ENCODE data around the gene ZNF768. TPM values are rescaled to one million over a fixed set of nuclear protein-coding genes. Genes with fewer than 3 reads are reported as not detected.

Gene ZNF768
- total and polyA plus RNA-seq, 2 experiments from 2014 or later = 8.3 to 43.0 TPM

GRCh38 chr16:30533748-30534367, 7.5 kb upstream of the ZNF768 start:
- H3K27me3 Mint-ChIP-seq (ENCODE audit: insufficient read depth, low read depth, poor library complexity) = peaks cover 12% of the 10 kb centered on the region
- 0 out of 2 replicates have a peak overlapping the region, but pooled peaks have one; percentile 52 for H3K27ac Mint-ChIP-seq

More at GRCh38 chr16:30533748-30534367, 7.5 kb upstream of the ZNF768 start:
- Histone ChIP-seq H3K4me3 (peak overlapping the region; percentile 67), H3K4me1 (ENCODE audit: insufficient read depth) (peaks cover 16% of the 10 kb centered on the region), H3K9me2 (ENCODE audit: insufficient read depth) (no peaks in the 10 kb centered on the region), H3K4me2 (peak overlapping the region; percentile 82), H3F3A (replicated peaks; ENCODE audit: low read depth) (peaks cover 24% of the 10 kb centered on the region), H3K27ac (ENCODE audit: low read depth) (peak overlapping the region; percentile 100; the same call in 1 of the 2 replicates), H4K20me1 (replicated peaks; ENCODE audit: insufficient read depth) (no peaks in the 10 kb centered on the region), H2AFZ (no peak overlapping the region), H3K27me3 (ENCODE audit: insufficient read depth) (no peaks in the 10 kb centered on the region), H3K36me3 (ENCODE audit: insufficient read depth) (no peaks in the 10 kb centered on the region), H3K79me2 (replicated peaks; ENCODE audit: insufficient read depth) (peaks cover 6% of the 10 kb centered on the region; the same call in 1 of the 2 replicates)
- H3K4me3 Mint-ChIP-seq = peak overlapping the region; percentile 82
- peaks cover 29% of the 10 kb centered on the region for H3K36me3 Mint-ChIP-seq (ENCODE audit: low read depth)
- TF ChIP-seq STAT1 (IDR thresholded peaks at IDR 0.05; ENCODE audit: unreplicated experiment) (no peak), JUNB (IDR thresholded peaks at IDR 0.05; ENCODE audit: unreplicated experiment) (no peak), REST (IDR thresholded peaks at IDR 0.05; ENCODE audit: unreplicated experiment) (no peak), CREB1 (CRISPR knock-in tag; IDR thresholded peaks at IDR 0.05; ENCODE audit: low read depth) (no peak), CTCF (conservative IDR thresholded peaks at IDR 0.05; ENCODE audit: low read depth in 2 of 2) (peak in 1 of 2 experiments; percentile 8; a peak in 1 of 4 replicates), EZH2phosphoT487 (IDR thresholded peaks at IDR 0.05; ENCODE audit: unreplicated experiment) (no peak), POLR2AphosphoS5 (IDR thresholded peaks at IDR 0.05; ENCODE audit: low read depth) (no peak), ETS1 (IDR thresholded peaks at IDR 0.05) (no peak), EZH2 (IDR thresholded peaks at IDR 0.05; ENCODE audit: low read depth, unreplicated experiment) (no peak)
- no peaks in the 10 kb centered on the region for H3K9me3 Mint-ChIP-seq
- ATAC-seq (peak; percentile 10), DNase-seq (ENCODE audit: low spot score) (no peak)
- H3K4me1 Mint-ChIP-seq = peaks cover 24% of the 10 kb centered on the region

Measured in GM23338 (cell line).